Natural killer cell (primary cell): ENCODE data around the gene TTC7B. TPM values are rescaled to one million over a fixed set of nuclear protein-coding genes. Genes with fewer than 3 reads are reported as not detected.

ENCODE experiments used
- ATAC-seq, 3 donors: fragments of 150-1000 bp in 2 of 3; fragments of 200-7000 bp in 1 of 3; cut with Tn5 transposase; 1 replicate in 1 of 3; 2 replicates in 2 of 3; pipeline ENCODE4 v1.10.0; 2021; ENCODE audit warnings: mild to moderate bottlenecking in 2 of 3, moderate library complexity in 2 of 3
- DNase-seq, 2 donors: peaks; one replicate each; pipeline versions ENCODE4 v3.0.0 to v3.0.0-alpha.2; 2013 to 2021; ENCODE audit warnings: mixed read lengths in 1 of 2
- H3K27ac ChIP-seq: one replicate; pipeline ENCODE4 v1.5.1; 2013; ENCODE audit warnings: mild to moderate bottlenecking, low read length
- H3K27me3 ChIP-seq: one replicate; pipeline ENCODE4 v1.6.1; 2013; ENCODE audit warnings: low read length; ENCODE audit not compliant: control insufficient read depth, insufficient read depth
- H3K36me3 ChIP-seq: one replicate; pipeline ENCODE4 v1.6.1; 2013; ENCODE audit warnings: low read length; ENCODE audit not compliant: control insufficient read depth, insufficient read depth
- H3K4me1 ChIP-seq: one replicate; pipeline ENCODE4 v1.6.1; 2013; ENCODE audit warnings: low read length; ENCODE audit not compliant: control insufficient read depth, insufficient read depth
- H3K4me3 ChIP-seq: one replicate; pipeline ENCODE4 v1.5.1; 2013; ENCODE audit warnings: low read length
- H3K9me3 ChIP-seq: one replicate; pipeline ENCODE4 v1.6.1; 2013; ENCODE audit warnings: low read length; ENCODE audit not compliant: control insufficient read depth, insufficient read depth
- H3K27ac Mint-ChIP-seq, 2 donors: one replicate each; pipeline ENCODE4 v1.8.0; 2022; ENCODE audit warnings: mild to moderate bottlenecking in 2 of 2, mixed read lengths in 2 of 2, moderate library complexity in 1 of 2
- H3K27me3 Mint-ChIP-seq, 2 donors: one replicate each; pipeline ENCODE4 v1.8.0; 2022; ENCODE audit warnings: low read depth in 2 of 2, mixed read lengths in 2 of 2
- H3K36me3 Mint-ChIP-seq: one replicate; pipeline ENCODE4 v1.8.0; 2022; ENCODE audit warnings: mixed read lengths
- H3K4me1 Mint-ChIP-seq, 2 donors: one replicate each; pipeline ENCODE4 v1.8.0; 2022; ENCODE audit warnings: mixed read lengths in 2 of 2
- H3K4me3 Mint-ChIP-seq: one replicate; pipeline ENCODE4 v1.8.0; 2022; ENCODE audit warnings: mild to moderate bottlenecking, moderate library complexity, mixed read lengths
- H3K9me3 Mint-ChIP-seq, 2 donors: one replicate each; pipeline ENCODE4 v1.8.0; 2022; ENCODE audit warnings: mixed read lengths in 2 of 2
- WGBS: methylation state at CpG from one replicate; pipeline ENCODE4 v1.1.7; 2013; ENCODE audit warnings: missing lambda C conversion rate; ENCODE audit not compliant: insufficient coverage; 5-methylcytosine and 5-hydroxymethylcytosine counted together
- intact Hi-C: fragments of 100-400 bp; cut with micrococcal nuclease; formaldehyde crosslinking; loops from one replicate; pipeline ENCODE4 v1.14.2; 2022
- total RNA-seq, 4 donors: library from RNA; stranded (reverse); fragments of 120-200 nt in 1 of 4; gene quantifications; one replicate each; pipeline versions ENCODE4 v1.2.3 to v1.2.4, GENCODE V29; 2013 to 2022
- TF ChIP-seq, protein P1 (sequence below): fragments of 200-600 bp; IDR thresholded peaks from one replicate; pipeline ENCODE4 v1.8.0; 2022; ENCODE audit warnings: antibody characterized with exemption

The TTC7B gene
- total RNA-seq, 3 donors from 2014 or later (not counting 1 experiment from before 2014, with no cell fraction given) = 1.7 to 17.2 (median 5.9) TPM

DNA sequence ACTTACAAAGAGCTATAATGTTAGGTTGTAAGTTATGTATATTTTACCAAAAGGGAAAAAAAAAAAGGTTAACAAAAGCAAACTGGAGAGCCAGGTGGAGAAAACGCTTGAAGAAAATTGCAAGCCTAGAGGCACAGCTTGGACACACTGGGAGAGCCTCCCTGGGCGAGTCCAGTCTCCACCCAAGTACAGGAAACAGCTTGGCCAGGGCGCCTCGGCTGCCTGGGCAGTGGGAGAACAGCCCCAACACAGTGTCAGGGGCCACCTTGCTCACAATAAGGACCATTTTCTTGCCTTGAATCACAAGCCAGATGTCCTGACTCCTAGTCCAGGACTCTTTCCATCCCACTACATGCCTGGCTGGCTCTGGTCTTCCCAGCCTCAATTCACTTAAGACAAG is 33.3 kb downstream of the TTC7B start:
- no peaks in the 10 kb centered on the region for H3K4me1 ChIP-seq
- H3K4me1 Mint-ChIP-seq = no peaks in the 10 kb centered on the region
- no peaks in the 10 kb centered on the region for H3K27me3 Mint-ChIP-seq

GRCh38 chr14:90781876-90782275 is 34.4 kb downstream of the TTC7B start:
- H3K4me1 ChIP-seq = no peaks in the 10 kb centered on the region

More for the DNA sequence above, 33.3 kb downstream of the TTC7B start:
- TF ChIP-seq, protein P1, sequence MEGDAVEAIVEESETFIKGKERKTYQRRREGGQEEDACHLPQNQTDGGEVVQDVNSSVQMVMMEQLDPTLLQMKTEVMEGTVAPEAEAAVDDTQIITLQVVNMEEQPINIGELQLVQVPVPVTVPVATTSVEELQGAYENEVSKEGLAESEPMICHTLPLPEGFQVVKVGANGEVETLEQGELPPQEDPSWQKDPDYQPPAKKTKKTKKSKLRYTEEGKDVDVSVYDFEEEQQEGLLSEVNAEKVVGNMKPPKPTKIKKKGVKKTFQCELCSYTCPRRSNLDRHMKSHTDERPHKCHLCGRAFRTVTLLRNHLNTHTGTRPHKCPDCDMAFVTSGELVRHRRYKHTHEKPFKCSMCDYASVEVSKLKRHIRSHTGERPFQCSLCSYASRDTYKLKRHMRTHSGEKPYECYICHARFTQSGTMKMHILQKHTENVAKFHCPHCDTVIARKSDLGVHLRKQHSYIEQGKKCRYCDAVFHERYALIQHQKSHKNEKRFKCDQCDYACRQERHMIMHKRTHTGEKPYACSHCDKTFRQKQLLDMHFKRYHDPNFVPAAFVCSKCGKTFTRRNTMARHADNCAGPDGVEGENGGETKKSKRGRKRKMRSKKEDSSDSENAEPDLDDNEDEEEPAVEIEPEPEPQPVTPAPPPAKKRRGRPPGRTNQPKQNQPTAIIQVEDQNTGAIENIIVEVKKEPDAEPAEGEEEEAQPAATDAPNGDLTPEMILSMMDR = no peak
- Histone ChIP-seq H3K36me3 (no peaks in the 10 kb centered on the region), H3K9me3 (no peaks in the 10 kb centered on the region), H3K4me3 (no peak overlapping the region), H3K27ac (no peak overlapping the region), H3K27me3 (no peaks in the 10 kb centered on the region)
- H3K36me3 Mint-ChIP-seq = no peaks in the 10 kb centered on the region
- 82% methylated on average over 4 of the region's 4 CpGs for WGBS
- H3K4me3 Mint-ChIP-seq = no peak overlapping the region
- DNase-seq (no peak), ATAC-seq (no peak)
- no peak overlapping the region for H3K27ac Mint-ChIP-seq
- intact Hi-C loops = no loop called here
- H3K9me3 Mint-ChIP-seq = no peaks in the 10 kb centered on the region

DNA sequence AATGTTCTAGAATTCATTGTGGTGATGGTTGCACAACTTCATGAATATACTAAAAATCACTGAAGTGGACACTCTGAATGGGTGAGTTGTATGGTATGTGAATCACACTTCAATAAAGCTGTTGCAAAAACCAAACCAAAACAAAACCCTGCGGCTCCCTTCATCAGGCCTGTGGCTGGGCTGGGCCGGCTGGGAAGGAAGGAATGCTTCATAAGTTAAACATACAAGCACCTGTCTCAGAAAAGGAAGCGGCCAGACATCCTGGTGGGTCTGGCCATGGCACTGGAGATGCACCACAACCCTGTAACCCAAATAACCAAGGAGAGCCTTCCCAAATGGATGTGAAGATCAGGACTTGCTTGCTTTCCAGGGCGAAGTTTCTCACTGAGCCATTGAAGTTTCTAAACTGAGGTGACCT is 34.9 kb downstream of the TTC7B start:
- no peaks in the 10 kb centered on the region for H3K27me3 ChIP-seq
- H3K27me3 Mint-ChIP-seq = no peaks in the 10 kb centered on the region
- H3K27ac ChIP-seq = no peak overlapping the region
- H3K4me1 ChIP-seq = no peaks in the 10 kb centered on the region
- H3K36me3 ChIP-seq = no peaks in the 10 kb centered on the region
- H3K27ac Mint-ChIP-seq = no peak overlapping the region
- ATAC-seq (no peak), DNase-seq (no peak)
- WGBS = 97% methylated on average over 3 of the region's 4 CpGs
- TF ChIP-seq, protein P1 = no peak
- H3K4me1 Mint-ChIP-seq = no peaks in the 10 kb centered on the region
- H3K9me3 Mint-ChIP-seq = no peaks in the 10 kb centered on the region
- no peaks in the 10 kb centered on the region for H3K9me3 ChIP-seq
- no peak overlapping the region for H3K4me3 ChIP-seq
- H3K4me3 Mint-ChIP-seq = no peak overlapping the region
- intact Hi-C loops = no loop called here
- H3K36me3 Mint-ChIP-seq = no peaks in the 10 kb centered on the region

More at GRCh38 chr14:90781876-90782275, 34.4 kb downstream of the TTC7B start:
- intact Hi-C loops = no loop called here
- TF ChIP-seq, protein P1 = no peak
- Mint-ChIP-seq H3K27ac (no peak overlapping the region), H3K4me1 (no peaks in the 10 kb centered on the region), H3K4me3 (no peak overlapping the region), H3K9me3 (no peaks in the 10 kb centered on the region), H3K36me3 (no peaks in the 10 kb centered on the region), H3K27me3 (no peaks in the 10 kb centered on the region)
- WGBS = 81% methylated on average over 8 of the region's 8 CpGs
- Histone ChIP-seq H3K27me3 (no peaks in the 10 kb centered on the region), H3K27ac (no peak overlapping the region), H3K36me3 (no peaks in the 10 kb centered on the region), H3K9me3 (no peaks in the 10 kb centered on the region), H3K4me3 (no peak overlapping the region)
- DNase-seq (no peak), ATAC-seq (no peak)

DNA sequence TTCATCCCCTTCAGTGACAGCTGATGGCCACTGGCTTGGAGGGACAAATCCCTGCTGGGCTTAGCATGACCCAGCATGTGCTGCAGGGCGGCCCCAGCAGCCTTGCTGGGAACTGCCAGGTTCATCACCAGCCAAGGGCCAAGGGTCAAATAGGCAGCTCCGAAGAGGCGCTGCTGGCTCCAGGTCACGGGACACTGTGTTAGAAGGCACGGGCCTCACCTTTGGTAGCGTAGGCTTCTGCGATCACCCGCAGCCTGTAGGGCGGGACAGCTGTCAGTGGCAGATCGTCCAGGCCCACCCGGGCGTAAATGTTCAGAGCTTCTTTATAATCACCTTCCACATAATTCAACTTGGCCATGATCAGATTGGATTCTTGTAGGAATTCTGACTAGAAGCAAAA is 35.7 kb downstream of the TTC7B start:
- Histone ChIP-seq H3K27me3 (no peaks in the 10 kb centered on the region), H3K9me3 (no peaks in the 10 kb centered on the region), H3K27ac (no peak overlapping the region), H3K4me1 (no peaks in the 10 kb centered on the region), H3K4me3 (no peak overlapping the region), H3K36me3 (no peaks in the 10 kb centered on the region)
- no peak overlapping the region for H3K4me3 Mint-ChIP-seq
- ATAC-seq (no peak), DNase-seq (no peak)
- H3K27ac Mint-ChIP-seq = no peak overlapping the region
- WGBS = 94% methylated on average over 9 of the region's 12 CpGs
- TF ChIP-seq, protein P1 = no peak
- intact Hi-C loops = no loop called here
- H3K36me3 Mint-ChIP-seq = no peaks in the 10 kb centered on the region
- no peaks in the 10 kb centered on the region for H3K4me1 Mint-ChIP-seq
- no peaks in the 10 kb centered on the region for H3K9me3 Mint-ChIP-seq
- H3K27me3 Mint-ChIP-seq = no peaks in the 10 kb centered on the region
